ENCODE results near the gene RHBDD1. TPM values are rescaled to one million over a fixed set of nuclear protein-coding genes. Genes with fewer than 3 reads are reported as not detected.

RHBDD1 gene
- total RNA-seq, 2 experiments from 2014 or later, result 43.8 to 47.1 TPM

DNA sequence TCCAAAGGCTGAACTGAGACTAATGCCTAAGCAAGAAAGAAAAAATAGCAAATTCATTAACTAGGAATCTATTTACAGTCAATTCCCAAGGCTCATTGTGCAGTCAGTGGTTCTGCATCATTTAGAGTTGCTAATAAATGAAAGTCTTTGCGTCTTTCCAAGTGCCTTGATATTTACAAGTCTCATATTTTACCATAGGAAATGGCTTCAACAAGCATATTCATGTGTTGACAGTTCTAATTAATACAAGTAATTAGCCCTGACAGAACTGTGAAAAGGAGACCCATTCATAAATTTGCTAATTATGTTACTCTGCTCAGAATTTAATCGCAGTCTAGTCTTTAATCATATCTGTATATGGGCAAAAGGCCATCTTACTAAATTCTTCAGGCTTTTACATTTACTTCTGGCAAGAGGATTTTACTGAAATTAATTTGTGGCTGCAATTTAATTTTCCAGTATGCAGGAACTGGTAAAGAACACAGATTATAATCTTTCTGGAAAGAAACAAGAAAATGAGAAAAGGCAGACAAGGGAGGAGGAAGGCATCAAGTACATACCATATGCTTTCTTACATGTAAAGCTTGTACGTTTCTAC, 126.4 kb downstream of the RHBDD1 start:
- Mint-ChIP-seq H3K27ac (no peak overlapping the region), H3K27me3 (no peaks in the 10 kb centered on the region), H3K4me3 (no peak overlapping the region), H3K9me3 (peaks cover 13% of the 10 kb centered on the region), H3K36me3 (ENCODE audit: low read depth) (peaks cover 53% of the 10 kb centered on the region), H3K4me1 (ENCODE audit: low read depth) (no peaks in the 10 kb centered on the region)
- Histone ChIP-seq H3K36me3 (ENCODE audit: insufficient read depth, low read length) (no peaks in the 10 kb centered on the region), H3K4me3 (ENCODE audit: low read length) (no peak overlapping the region), H3K27me3 (ENCODE audit: control insufficient read depth in 1 of 2, insufficient read depth in 2 of 2, low read length in 2 of 2) (no peaks in the 10 kb centered on the region), H3K27ac (ENCODE audit: low read depth in 1 of 2, low read length in 2 of 2) (no peak overlapping the region), H3K9me3 (ENCODE audit: control insufficient read depth in 1 of 2, insufficient read depth in 1 of 2, low read length in 2 of 2) (peaks cover 0 to 5% of the 10 kb centered on the region in 2 experiments), H3K4me1 (ENCODE audit: insufficient read depth, low read length) (no peaks in the 10 kb centered on the region)
- DNase-seq (no peak), ATAC-seq (ENCODE audit: poor library complexity) (no peak)
- ChIA-PET POLR2A (no interaction called here), CTCF (no interaction called here)
- intact Hi-C loops (cut with DNase I, micrococcal nuclease), result no loop called here
- no peak for TF ChIP-seq CTCF (IDR thresholded peaks at IDR 0.05)

- peaks cover 44% of the 10 kb centered on the region for H3K36me3 Mint-ChIP-seq (ENCODE audit: low read depth)
- ChIA-PET CTCF (no interaction called here), POLR2A (no interaction called here)
- Histone ChIP-seq H3K9me3 (ENCODE audit: control insufficient read depth in 1 of 2, insufficient read depth in 1 of 2, low read length in 2 of 2) (peaks cover 0 to 5% of the 10 kb centered on the region in 2 experiments), H3K27ac (ENCODE audit: low read depth in 1 of 2, low read length in 2 of 2) (no peak overlapping the region), H3K4me1 (ENCODE audit: insufficient read depth, low read length) (no peaks in the 10 kb centered on the region), H3K27me3 (ENCODE audit: control insufficient read depth in 1 of 2, insufficient read depth in 2 of 2, low read length in 2 of 2) (no peaks in the 10 kb centered on the region), H3K36me3 (ENCODE audit: insufficient read depth, low read length) (no peaks in the 10 kb centered on the region), H3K4me3 (ENCODE audit: low read length) (no peak overlapping the region)
- H3K4me3 Mint-ChIP-seq, result no peak overlapping the region
- H3K9me3 Mint-ChIP-seq, result peaks cover 2% of the 10 kb centered on the region
- ATAC-seq (ENCODE audit: poor library complexity) (no peak), DNase-seq (no peak)
- intact Hi-C loops (cut with DNase I, micrococcal nuclease), result no loop called here
- TF ChIP-seq CTCF (IDR thresholded peaks at IDR 0.05), result no peak
- H3K27ac Mint-ChIP-seq, result no peak overlapping the region
- H3K4me1 Mint-ChIP-seq (ENCODE audit: low read depth), result no peaks in the 10 kb centered on the region
- H3K27me3 Mint-ChIP-seq, result no peaks in the 10 kb centered on the region
Measured at GRCh38 chr2:226963528-226963927, 127.7 kb downstream of the RHBDD1 start.

DNA sequence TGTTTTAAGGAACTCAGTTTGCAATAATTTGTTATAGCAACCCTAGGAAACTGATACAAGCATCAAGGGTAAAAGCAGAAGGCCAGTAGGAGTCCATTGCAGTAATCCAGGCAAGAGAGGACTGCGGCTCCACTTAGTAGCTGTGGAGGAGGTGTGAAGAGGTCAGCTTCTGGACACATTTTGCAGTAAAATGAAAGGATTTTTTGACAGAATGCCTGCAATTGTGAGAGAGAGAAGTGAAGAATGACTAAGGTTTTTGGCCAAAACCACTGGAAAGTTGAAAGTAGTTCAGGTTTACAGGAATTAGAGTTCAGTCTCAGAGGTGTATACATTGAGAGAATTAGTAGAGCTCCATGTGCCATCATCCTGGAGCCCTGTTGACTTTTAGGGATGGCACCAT, 129.5 kb downstream of the RHBDD1 start:
- Histone ChIP-seq H3K4me1 (ENCODE audit: insufficient read depth, low read length) (no peaks in the 10 kb centered on the region), H3K36me3 (ENCODE audit: insufficient read depth, low read length) (no peaks in the 10 kb centered on the region), H3K27me3 (ENCODE audit: control insufficient read depth in 1 of 2, insufficient read depth in 2 of 2, low read length in 2 of 2) (no peaks in the 10 kb centered on the region), H3K4me3 (ENCODE audit: low read length) (no peak overlapping the region), H3K27ac (ENCODE audit: low read depth in 1 of 2, low read length in 2 of 2) (no peak overlapping the region), H3K9me3 (ENCODE audit: control insufficient read depth in 1 of 2, insufficient read depth in 1 of 2, low read length in 2 of 2) (no peaks in the 10 kb centered on the region)
- H3K36me3 Mint-ChIP-seq (ENCODE audit: low read depth), result peaks cover 27% of the 10 kb centered on the region
- H3K27me3 Mint-ChIP-seq, result no peaks in the 10 kb centered on the region
- H3K4me3 Mint-ChIP-seq, result no peak overlapping the region
- no peaks in the 10 kb centered on the region for H3K9me3 Mint-ChIP-seq
- CTCF ChIA-PET, result no interaction called here
- no peak overlapping the region for H3K27ac Mint-ChIP-seq
- POLR2A ChIA-PET, result no interaction called here
- peaks cover 12% of the 10 kb centered on the region for H3K4me1 Mint-ChIP-seq (ENCODE audit: low read depth)
- DNase-seq, result no peak
- intact Hi-C loops (cut with DNase I, micrococcal nuclease), result no loop called here
- ATAC-seq (ENCODE audit: poor library complexity), result no peak
- no peak for TF ChIP-seq CTCF (IDR thresholded peaks at IDR 0.05)

Data from CD4-positive, alpha-beta T cell (primary cell).